A673 (cell line): ENCODE results near the gene HMCES. TPM values are rescaled to one million over a fixed set of nuclear protein-coding genes. Genes with fewer than 3 reads are reported as not detected.

ENCODE experiments used
- BruUV-seq: library from RNA; stranded (reverse); fragments of 400-500 nt; replicated peaks from 2 replicates; lab custom pipeline; 2021; lab: Mats Ljungman, UMichigan
- CTCF ChIA-PET: fragments of 300-600 bp; sonication (Branson Sonifier 250); formaldehyde crosslinking; loops from one replicate; lab custom pipeline; 2022; ENCODE audit warnings: antibody characterized with exemption; lab: Charles Lee
- POLR2A ChIA-PET: fragments of 300-600 bp; sonication (Branson Sonifier 250); formaldehyde crosslinking; loops from one replicate; lab custom pipeline; 2022; ENCODE audit warnings: antibody characterized with exemption; ENCODE audit not compliant: low non-redundant PET; lab: Charles Lee
- DNase-seq: peaks from one replicate; pipeline ENCODE4 v3.0.0-alpha.2; 2015; ENCODE audit warnings: low spot score
- H3K27ac ChIP-seq: fragments of 200-600 bp; sonication (generic); 2 replicates; pipeline ENCODE4 v1.5.1; 2016; ENCODE audit warnings: mixed run types, low read depth, mild to moderate bottlenecking, mixed read lengths, antibody characterized with exemption, low read length; ENCODE audit not compliant: poor library complexity, severe bottlenecking
- H3K27me3 ChIP-seq: fragments of 200-600 bp; sonication (generic); replicated peaks from 2 replicates; pipeline ENCODE4 v1.6.1; 2017; ENCODE audit warnings: mixed run types, low read depth, mild to moderate bottlenecking, mixed read lengths, antibody characterized with exemption, low read length; ENCODE audit not compliant: insufficient read depth, poor library complexity
- H3K36me3 ChIP-seq: fragments of 200-600 bp; sonication (generic); 2 replicates; pipeline ENCODE4 v1.6.1; 2016; ENCODE audit warnings: mixed run types, mild to moderate bottlenecking, mixed read lengths, antibody characterized with exemption, low read length; ENCODE audit not compliant: insufficient read depth, poor library complexity, severe bottlenecking
- H3K4me1 ChIP-seq: fragments of 200-600 bp; sonication (generic); 2 replicates; pipeline ENCODE4 v1.6.1; 2017; ENCODE audit warnings: mixed run types, mild to moderate bottlenecking, mixed read lengths, antibody characterized with exemption, low read length; ENCODE audit not compliant: insufficient read depth, poor library complexity, severe bottlenecking
- H3K4me3 ChIP-seq: fragments of 200-600 bp; sonication (generic); 2 replicates; pipeline ENCODE4 v1.5.1; 2016; ENCODE audit warnings: low read depth, mixed run types, mild to moderate bottlenecking, mixed read lengths, low read length; ENCODE audit not compliant: poor library complexity, severe bottlenecking
- H3K9me3 ChIP-seq: fragments of 200-600 bp; sonication (generic); 2 replicates; pipeline ENCODE4 v1.6.1; 2016; ENCODE audit warnings: mixed run types, low read depth, mild to moderate bottlenecking, mixed read lengths, antibody characterized with exemption, low read length; ENCODE audit not compliant: poor library complexity, severe bottlenecking
- EZH2 ChIP-seq: fragments of 200-600 bp; sonication (generic); IDR thresholded peaks from 2 replicates; pipeline ENCODE4 v1.6.1; 2017; ENCODE audit warnings: borderline replicate concordance, low read depth, mild to moderate bottlenecking, mixed read lengths, antibody characterized with exemption, low read length; ENCODE audit not compliant: poor library complexity, severe bottlenecking
- intact Hi-C: fragments of 100-400 bp; cut with micrococcal nuclease; formaldehyde crosslinking; loops from one replicate; pipeline ENCODE4 v1.10.0; 2022; ENCODE audit not compliant: unreplicated experiment
- total RNA-seq: library from RNA; stranded (reverse); gene quantifications from 2 replicates; pipeline ENCODE4 v1.2.3, GENCODE V29; 2021
- TF ChIP-seq, protein P1 (sequence below): fragments of 300-800, 200-600 bp; sonication (generic); conservative IDR thresholded peaks from 2 replicates; pipeline ENCODE4 v1.5.1; 2017; ENCODE audit warnings: low read depth, mild to moderate bottlenecking, antibody characterized with exemption, low read length, moderate library complexity, mixed read lengths

HMCES gene
- total RNA-seq, 1 experiment from 2014 or later: 52.2 TPM

DNA sequence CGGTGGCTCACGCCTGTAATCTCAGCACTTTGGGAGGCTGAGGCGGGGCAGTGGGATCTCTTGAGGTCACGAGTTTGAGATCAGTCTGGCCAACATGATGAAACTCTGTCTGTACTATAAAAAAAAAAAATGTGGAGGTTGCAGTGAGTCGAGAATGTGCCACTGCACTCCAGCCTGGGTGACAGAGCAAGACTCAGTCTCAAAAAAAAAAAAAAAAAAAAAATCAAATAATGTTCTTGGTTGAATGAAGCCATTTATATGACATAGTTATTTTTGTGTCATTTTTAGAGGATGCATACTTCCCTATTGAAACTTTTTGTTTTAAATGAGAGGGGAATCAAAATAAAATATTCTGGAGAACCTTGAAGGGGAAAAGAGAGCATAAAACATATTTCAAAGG lies 3.1 kb downstream of the HMCES start:
- POLR2A ChIA-PET: no interaction called here
- TF ChIP-seq EZH2: no peak
- TF ChIP-seq, protein P1, sequence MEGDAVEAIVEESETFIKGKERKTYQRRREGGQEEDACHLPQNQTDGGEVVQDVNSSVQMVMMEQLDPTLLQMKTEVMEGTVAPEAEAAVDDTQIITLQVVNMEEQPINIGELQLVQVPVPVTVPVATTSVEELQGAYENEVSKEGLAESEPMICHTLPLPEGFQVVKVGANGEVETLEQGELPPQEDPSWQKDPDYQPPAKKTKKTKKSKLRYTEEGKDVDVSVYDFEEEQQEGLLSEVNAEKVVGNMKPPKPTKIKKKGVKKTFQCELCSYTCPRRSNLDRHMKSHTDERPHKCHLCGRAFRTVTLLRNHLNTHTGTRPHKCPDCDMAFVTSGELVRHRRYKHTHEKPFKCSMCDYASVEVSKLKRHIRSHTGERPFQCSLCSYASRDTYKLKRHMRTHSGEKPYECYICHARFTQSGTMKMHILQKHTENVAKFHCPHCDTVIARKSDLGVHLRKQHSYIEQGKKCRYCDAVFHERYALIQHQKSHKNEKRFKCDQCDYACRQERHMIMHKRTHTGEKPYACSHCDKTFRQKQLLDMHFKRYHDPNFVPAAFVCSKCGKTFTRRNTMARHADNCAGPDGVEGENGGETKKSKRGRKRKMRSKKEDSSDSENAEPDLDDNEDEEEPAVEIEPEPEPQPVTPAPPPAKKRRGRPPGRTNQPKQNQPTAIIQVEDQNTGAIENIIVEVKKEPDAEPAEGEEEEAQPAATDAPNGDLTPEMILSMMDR: no peak
- no TSS peak for BruUV-seq
- H3K36me3 ChIP-seq: peaks cover 9% of the 10 kb centered on the region
- no peak for DNase-seq
- no peaks in the 10 kb centered on the region for H3K9me3 ChIP-seq
- intact Hi-C loops: no loop called here
- H3K4me1 ChIP-seq: peaks cover 17% of the 10 kb centered on the region
- H3K4me3 ChIP-seq: no peak overlapping the region
- no peaks in the 10 kb centered on the region for H3K27me3 ChIP-seq
- CTCF ChIA-PET: no interaction called here
- H3K27ac ChIP-seq: no peak overlapping the region

DNA sequence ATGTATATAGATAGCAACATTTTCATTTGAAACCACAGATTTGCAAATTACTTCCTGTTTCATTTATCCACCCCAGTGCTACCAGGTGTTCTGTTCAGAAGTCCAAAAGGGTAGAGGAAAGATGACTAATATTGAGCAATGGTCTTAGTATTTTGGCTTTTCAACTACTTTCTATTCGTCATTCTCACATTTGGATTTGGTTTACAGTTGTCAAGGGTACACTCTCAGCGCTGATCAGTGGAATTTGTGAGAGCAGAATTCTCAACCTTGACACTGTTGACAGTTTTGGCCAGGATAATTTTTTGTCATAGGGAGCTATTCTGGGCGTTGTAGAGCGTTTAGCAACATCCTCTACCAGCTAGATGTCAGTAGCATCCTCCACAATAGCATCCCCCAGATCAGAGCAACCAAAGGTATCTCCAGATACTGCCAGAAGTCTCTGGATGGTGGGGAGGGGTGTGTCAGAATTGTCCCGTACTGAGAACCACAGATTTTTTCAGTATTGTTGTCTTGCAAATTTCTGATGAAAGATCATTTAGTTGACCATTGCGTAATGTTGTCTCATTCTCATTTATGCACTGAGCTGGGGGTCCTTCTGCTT lies 4.2 kb downstream of the HMCES start:
- Histone ChIP-seq H3K4me1 (peaks cover 14% of the 10 kb centered on the region), H3K4me3 (no peak overlapping the region), H3K27ac (no peak overlapping the region), H3K36me3 (peaks cover under 1% of the 10 kb centered on the region), H3K27me3 (no peaks in the 10 kb centered on the region), H3K9me3 (no peaks in the 10 kb centered on the region)
- peak; percentile 46 for DNase-seq
- TF ChIP-seq, protein P1: no peak
- TF ChIP-seq EZH2: no peak
- POLR2A ChIA-PET: no interaction called here
- BruUV-seq: no TSS peak
- CTCF ChIA-PET: interaction anchor here (0.7 kb wide), 1 partner anchor 17 kb away, joined by 6 read pairs; no protein-coding TSS in a partner anchor
- intact Hi-C loops: no loop called here

DNA sequence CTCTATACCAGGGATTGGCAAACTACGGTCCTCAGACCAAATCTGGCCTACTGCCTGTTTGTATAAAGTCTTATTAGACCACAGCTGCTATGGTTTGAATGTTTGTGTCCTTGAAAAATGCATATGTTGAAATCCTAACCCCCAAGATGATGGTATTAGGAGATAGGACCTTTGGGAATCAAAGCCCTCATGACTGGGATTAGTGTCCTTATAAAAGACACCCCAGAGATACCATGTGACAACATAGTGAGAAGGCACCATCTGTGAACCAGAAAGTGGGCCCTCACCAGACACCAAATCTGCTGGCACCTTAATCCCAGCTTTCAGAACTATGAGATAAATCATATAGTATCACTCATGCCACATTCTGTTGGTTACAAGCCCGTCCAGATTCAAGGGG lies 7.4 kb downstream of the HMCES start:
- POLR2A ChIA-PET: interaction anchor here (0.6 kb wide), 1 partner anchor 24 kb away, joined by 3 read pairs; no protein-coding TSS in a partner anchor

More for the DNA sequence above, 7.4 kb downstream of the HMCES start:
- no peaks in the 10 kb centered on the region for H3K9me3 ChIP-seq
- intact Hi-C loops: no loop called here
- peaks cover 15% of the 10 kb centered on the region for H3K36me3 ChIP-seq
- no peaks in the 10 kb centered on the region for H3K27me3 ChIP-seq
- CTCF ChIA-PET: no interaction called here
- no TSS peak for BruUV-seq
- peaks cover 9% of the 10 kb centered on the region for H3K4me1 ChIP-seq
- no peak for DNase-seq
- H3K4me3 ChIP-seq: no peak overlapping the region
- TF ChIP-seq, protein P1: no peak
- no peak for TF ChIP-seq EZH2
- H3K27ac ChIP-seq: no peak overlapping the region
